Mesendoderm (in vitro differentiated cells): ENCODE measurements around the gene PTGES2.
A peak's percentile ranks its signal among the peaks of the same experiment; 100 is the strongest.

Experiments
- DNase-seq: peaks from one replicate; pipeline ENCODE4 v3.0.0; 2013
- H2AK5ac ChIP-seq: 2 replicates; pipeline ENCODE4 v1.6.1; 2013; ENCODE audit warnings: low read length, inconsistent platforms
- H2BK120ac ChIP-seq: 2 replicates; pipeline ENCODE4 v1.6.1; 2013; ENCODE audit warnings: low read depth, mild to moderate bottlenecking, low read length, moderate library complexity, mixed read lengths
- H2BK15ac ChIP-seq: replicated peaks from 2 replicates; pipeline ENCODE4 v1.6.1; 2013; ENCODE audit warnings: low read depth, mild to moderate bottlenecking, moderate library complexity
- H2BK5ac ChIP-seq: 2 replicates; pipeline ENCODE4 v1.6.1; 2013; ENCODE audit warnings: low read length, inconsistent platforms
- H3K18ac ChIP-seq: 2 replicates; pipeline ENCODE4 v1.6.1; 2013; ENCODE audit warnings: mild to moderate bottlenecking, low read length, mixed read lengths
- H3K23ac ChIP-seq: one replicate; pipeline ENCODE4 v1.6.1; 2013; ENCODE audit warnings: low read length
- H3K27ac ChIP-seq: 2 replicates; pipeline ENCODE4 v1.5.1; 2013; ENCODE audit warnings: low read depth, mild to moderate bottlenecking, inconsistent platforms, low read length, moderate library complexity
- H3K27me3 ChIP-seq: 2 replicates; pipeline ENCODE4 v1.6.1; 2013; ENCODE audit warnings: low read length, control low read depth, mild to moderate bottlenecking, inconsistent platforms; ENCODE audit not compliant: insufficient read depth, poor library complexity
- H3K36me3 ChIP-seq: 2 replicates; pipeline ENCODE4 v1.6.1; 2013; ENCODE audit warnings: low read length, inconsistent platforms; ENCODE audit not compliant: control insufficient read depth, insufficient read depth
- H3K4ac ChIP-seq: one replicate; pipeline ENCODE4 v1.6.1; 2013; ENCODE audit warnings: low read depth, mild to moderate bottlenecking, low read length, moderate library complexity
- H3K4me1 ChIP-seq: 2 replicates; pipeline ENCODE4 v1.6.1; 2013; ENCODE audit warnings: low read depth, low read length, inconsistent platforms; ENCODE audit not compliant: control insufficient read depth
- H3K4me2 ChIP-seq: 2 replicates; pipeline ENCODE4 v1.6.1; 2013; ENCODE audit warnings: low read length
- H3K4me3 ChIP-seq: 2 replicates; pipeline ENCODE4 v1.5.1; 2013; ENCODE audit warnings: mild to moderate bottlenecking, low read length
- H3K56ac ChIP-seq: one replicate; pipeline ENCODE4 v1.6.1; 2013; ENCODE audit warnings: low read length
- H3K79me1 ChIP-seq: 2 replicates; pipeline ENCODE4 v1.6.1; 2013; ENCODE audit warnings: low read length, inconsistent platforms
- H3K79me2 ChIP-seq: 2 replicates; pipeline ENCODE4 v1.6.1; 2013; ENCODE audit warnings: mild to moderate bottlenecking, low read length; ENCODE audit not compliant: control insufficient read depth, insufficient read depth
- H3K9ac ChIP-seq: 2 replicates; pipeline ENCODE4 v1.6.1; 2013; ENCODE audit warnings: low read length, inconsistent platforms
- H4K5ac ChIP-seq: one replicate; pipeline ENCODE4 v1.6.1; 2013; ENCODE audit warnings: low read length
- H4K8ac ChIP-seq: one replicate; pipeline ENCODE4 v1.6.1; 2013; ENCODE audit warnings: low read depth, mild to moderate bottlenecking, control low read depth, low read length, moderate library complexity
- WGBS: extraction: QIAGEN DNeasy Blood & Tissue Kit; methylation state at CpG from one replicate; pipeline ENCODE4 v1.1.7; 2013; ENCODE audit warnings: low lambda C conversion rate, missing lambda C conversion rate; ENCODE audit not compliant: insufficient coverage; ENCODE audit errors: extremely low coverage; 5-methylcytosine and 5-hydroxymethylcytosine counted together

The PTGES2 gene

DNA sequence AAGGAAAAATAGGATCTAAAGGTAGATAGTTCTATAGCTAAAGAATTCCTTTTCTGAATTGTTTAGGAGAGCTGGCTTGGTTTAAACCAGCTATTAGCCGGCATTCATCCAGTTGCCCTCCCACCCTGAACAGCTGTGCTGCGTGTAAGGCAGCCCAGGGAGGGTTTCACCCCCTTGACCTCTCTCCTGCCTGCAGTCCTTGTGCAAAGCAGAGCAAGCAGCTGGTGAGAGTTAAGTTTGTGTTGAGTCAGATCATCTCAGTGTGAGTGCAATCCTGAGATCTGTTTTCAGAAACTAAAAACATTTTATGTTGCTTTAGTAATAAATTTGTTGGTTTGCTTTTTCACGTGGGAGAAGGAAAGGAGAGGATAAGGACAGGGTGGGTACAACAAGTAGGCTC, 46.5 kb downstream of the PTGES2 start:
- H3K4me3 ChIP-seq = no peak overlapping the region
- no peak overlapping the region for H3K4ac ChIP-seq

DNA sequence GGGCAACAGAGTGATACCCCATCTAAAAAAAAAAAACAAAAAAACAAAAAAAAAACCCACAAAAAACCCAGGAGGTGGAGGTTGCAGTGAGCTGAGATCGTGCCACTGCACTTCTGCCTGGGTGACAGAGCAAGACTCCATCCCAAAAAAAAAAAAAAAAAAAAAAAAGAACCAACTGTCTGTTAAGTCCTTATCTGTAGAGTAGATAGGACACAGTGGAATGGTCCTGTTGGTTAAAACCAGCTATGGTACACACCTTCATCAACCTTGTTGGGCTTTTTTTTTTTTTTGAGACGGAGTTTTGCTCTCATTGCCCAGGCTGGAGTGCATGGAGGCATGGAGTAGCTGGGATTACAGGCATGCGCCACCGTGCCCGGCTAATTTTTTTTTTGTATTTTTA, 47.3 kb downstream of the PTGES2 start:
- H3K4ac ChIP-seq = no peak overlapping the region
- H3K79me1 ChIP-seq = peaks cover 5% of the 10 kb centered on the region
- H3K36me3 ChIP-seq = no peaks in the 10 kb centered on the region
- no peak overlapping the region for H3K4me2 ChIP-seq
- peaks cover 10% of the 10 kb centered on the region for H3K4me1 ChIP-seq
- no peak overlapping the region for H4K5ac ChIP-seq
- H3K27me3 ChIP-seq = no peaks in the 10 kb centered on the region
- no CpG with 5 or more reads among the region's 5 CpGs for WGBS
- H3K56ac ChIP-seq = no peak overlapping the region
- H2AK5ac ChIP-seq = no peak overlapping the region
- H2BK15ac ChIP-seq = no peak overlapping the region
- no peak overlapping the region for H2BK120ac ChIP-seq
- H2BK5ac ChIP-seq = no peak overlapping the region
- H3K79me2 ChIP-seq = peaks cover 4% of the 10 kb centered on the region
- H3K9ac ChIP-seq = no peak overlapping the region
- no peak for DNase-seq
- no peak overlapping the region for H3K4me3 ChIP-seq
- no peak overlapping the region for H4K8ac ChIP-seq
- no peak overlapping the region for H3K18ac ChIP-seq
- no peak overlapping the region for H3K23ac ChIP-seq
- H3K27ac ChIP-seq = no peak overlapping the region

More for the DNA sequence above, 46.5 kb downstream of the PTGES2 start:
- no peak for DNase-seq
- Histone ChIP-seq H3K56ac (no peak overlapping the region), H3K79me2 (peaks cover 4% of the 10 kb centered on the region), H3K23ac (no peak overlapping the region), H3K36me3 (no peaks in the 10 kb centered on the region), H3K4me2 (no peak overlapping the region), H3K18ac (no peak overlapping the region), H2BK15ac (no peak overlapping the region), H3K79me1 (peaks cover 5% of the 10 kb centered on the region), H4K5ac (no peak overlapping the region), H3K27ac (peak overlapping the region; percentile 1), H3K27me3 (no peaks in the 10 kb centered on the region), H2BK120ac (no peak overlapping the region), H3K9ac (no peak overlapping the region), H2AK5ac (no peak overlapping the region), H3K4me1 (peaks cover 10% of the 10 kb centered on the region), H4K8ac (no peak overlapping the region), H2BK5ac (no peak overlapping the region)
- no CpG with 5 or more reads among the region's 3 CpGs for WGBS

DNA sequence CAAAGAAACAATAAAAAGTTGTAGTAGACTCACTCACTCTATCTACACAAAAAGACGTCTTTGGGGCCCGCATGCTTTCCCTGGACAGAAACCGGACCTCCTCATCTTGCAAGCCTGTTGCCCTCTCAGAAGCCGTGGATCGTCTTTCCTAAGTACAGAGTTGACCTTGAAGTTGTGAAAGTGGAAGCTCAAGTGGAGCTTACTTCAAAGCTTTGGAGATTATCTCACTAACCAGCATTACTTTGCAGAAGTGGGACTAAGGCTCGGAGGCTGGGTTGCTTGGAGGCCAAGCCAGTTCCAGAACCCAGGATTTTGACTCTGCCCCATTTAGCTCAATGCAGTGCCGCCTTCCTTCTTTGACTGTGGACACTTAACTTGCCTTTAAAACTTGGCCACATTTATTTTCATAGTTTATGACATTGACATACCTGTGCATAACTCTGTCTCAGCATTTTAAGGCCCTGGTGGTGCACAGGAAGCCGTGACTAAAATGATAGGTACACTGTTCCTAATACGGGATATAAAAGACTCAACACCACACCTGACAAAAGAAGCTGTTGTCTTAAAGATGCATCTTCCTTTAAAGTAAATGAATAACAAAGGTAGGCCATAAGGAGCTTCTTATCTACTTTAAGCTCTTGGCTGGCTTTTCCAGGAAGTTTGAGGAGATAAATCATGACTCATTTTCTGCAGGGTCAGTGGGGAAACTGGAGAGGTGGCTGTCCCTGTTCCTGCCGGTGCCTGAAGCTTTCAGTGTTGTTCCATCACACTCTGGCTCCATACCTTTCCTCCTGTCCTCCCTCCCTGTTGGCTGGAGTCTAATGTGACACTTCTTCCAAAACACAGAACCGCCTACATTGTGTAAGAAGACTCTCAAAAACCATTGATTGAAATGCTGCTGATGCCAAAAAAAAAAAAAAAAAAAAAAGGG, 48.8 kb downstream of the PTGES2 start:
- peak overlapping the region; percentile 66 for H3K27ac ChIP-seq
- H3K23ac ChIP-seq = no peak overlapping the region
- no peak overlapping the region for H3K4me3 ChIP-seq
- H3K9ac ChIP-seq = no peak overlapping the region
- no peaks in the 10 kb centered on the region for H3K36me3 ChIP-seq
- H4K8ac ChIP-seq = no peak overlapping the region
- H4K5ac ChIP-seq = no peak overlapping the region
- H3K79me1 ChIP-seq = peaks cover 5% of the 10 kb centered on the region
- no peak overlapping the region for H2AK5ac ChIP-seq
- H3K27me3 ChIP-seq = no peaks in the 10 kb centered on the region
- H3K4me2 ChIP-seq = no peak overlapping the region
- H3K4ac ChIP-seq = no peak overlapping the region
- H2BK15ac ChIP-seq = no peak overlapping the region
- no CpG with 5 or more reads among the region's 11 CpGs for WGBS
- peaks cover 10% of the 10 kb centered on the region for H3K4me1 ChIP-seq
- H2BK120ac ChIP-seq = peak overlapping the region; percentile 35
- H3K79me2 ChIP-seq = peaks cover 4% of the 10 kb centered on the region
- H2BK5ac ChIP-seq = no peak overlapping the region
- peak overlapping the region; percentile 65 for H3K56ac ChIP-seq
- DNase-seq = peak; percentile 93
- H3K18ac ChIP-seq = peak overlapping the region; percentile 32

DNA sequence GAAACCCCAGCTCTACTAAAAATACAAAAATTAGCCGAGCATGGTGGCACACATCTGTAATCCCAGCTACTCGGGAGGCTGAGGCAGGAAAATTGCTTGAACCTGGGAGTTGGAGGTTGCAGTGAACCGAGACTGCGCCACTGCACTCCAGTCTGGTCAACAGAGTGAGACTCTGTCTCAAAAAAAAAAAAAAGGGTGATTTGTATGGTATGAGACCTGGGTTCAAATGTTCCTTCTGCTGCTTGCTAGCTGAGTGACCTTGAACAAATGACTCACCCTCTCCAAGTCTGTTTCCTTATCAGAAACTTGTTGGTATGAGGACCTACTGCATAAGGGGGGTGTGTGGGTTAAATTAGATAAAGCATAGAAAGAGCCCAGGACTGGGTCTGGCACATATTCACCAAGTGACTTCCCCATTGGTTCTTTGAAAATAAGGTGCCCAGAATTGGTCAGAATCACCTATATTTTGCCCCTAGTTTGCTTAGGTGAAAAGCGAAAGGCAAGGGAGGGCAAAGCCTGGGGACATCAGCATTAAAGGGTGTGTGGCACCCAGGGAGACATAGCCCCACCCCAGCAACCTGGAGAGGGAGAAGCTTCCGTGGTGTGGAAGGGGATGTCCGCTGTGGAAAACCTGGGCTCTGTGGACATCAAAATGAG, 49.6 kb downstream of the PTGES2 start:
- WGBS = no CpG with 5 or more reads among the region's 7 CpGs
- H3K4me1 ChIP-seq = peaks cover 10% of the 10 kb centered on the region
- no peak overlapping the region for H3K23ac ChIP-seq

DNA sequence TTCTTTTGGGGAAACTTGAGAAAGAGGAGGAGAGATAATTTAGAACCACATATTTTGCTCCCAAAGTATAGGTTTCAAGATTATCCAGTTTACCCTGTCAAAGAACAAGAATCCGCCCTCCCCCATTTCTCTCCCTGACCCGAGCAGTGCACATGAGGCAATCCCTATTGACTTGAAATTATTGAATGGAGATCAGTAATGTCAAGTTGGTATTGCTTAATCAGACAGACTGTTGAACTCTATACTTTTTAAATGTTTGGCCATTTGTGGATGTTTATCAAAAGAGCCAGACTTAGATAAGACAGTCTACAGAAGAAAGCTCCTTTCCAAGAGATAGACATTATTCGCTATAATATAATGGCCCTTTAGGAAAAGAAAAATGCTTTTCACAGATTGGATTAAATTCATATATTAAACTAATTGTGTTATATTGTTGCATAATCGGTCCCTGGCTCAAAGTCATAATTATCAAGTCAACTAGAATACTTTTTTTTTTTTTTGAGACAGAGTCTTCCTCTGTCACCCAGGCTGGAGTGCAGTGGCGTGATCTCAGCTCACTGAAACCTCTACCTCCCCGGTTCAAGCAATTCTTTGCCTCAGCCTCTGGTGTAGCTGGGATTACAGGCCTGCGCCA, 54.2 kb downstream of the PTGES2 start:
- peaks cover 12% of the 10 kb centered on the region for H3K4me1 ChIP-seq

More for the DNA sequence above, 49.6 kb downstream of the PTGES2 start:
- Histone ChIP-seq H2BK5ac (no peak overlapping the region), H3K4me2 (no peak overlapping the region), H4K5ac (no peak overlapping the region), H3K79me1 (peaks cover 5% of the 10 kb centered on the region), H3K27me3 (no peaks in the 10 kb centered on the region), H3K56ac (peak overlapping the region; percentile 65), H3K4ac (no peak overlapping the region), H2AK5ac (peak overlapping the region; percentile 40), H3K4me3 (no peak overlapping the region), H2BK120ac (peak overlapping the region; percentile 51), H4K8ac (no peak overlapping the region), H3K36me3 (no peaks in the 10 kb centered on the region), H3K27ac (peak overlapping the region; percentile 20), H2BK15ac (no peak overlapping the region), H3K79me2 (peaks cover 6% of the 10 kb centered on the region), H3K18ac (peak overlapping the region; percentile 32), H3K9ac (no peak overlapping the region)
- DNase-seq = no peak

More for the DNA sequence above, 54.2 kb downstream of the PTGES2 start:
- no peak overlapping the region for H3K23ac ChIP-seq
- no peak overlapping the region for H4K8ac ChIP-seq
- H3K4ac ChIP-seq = no peak overlapping the region
- no peak overlapping the region for H2BK120ac ChIP-seq
- no peak overlapping the region for H3K56ac ChIP-seq
- H3K79me2 ChIP-seq = peaks cover 23% of the 10 kb centered on the region
- no peak for DNase-seq
- no peak overlapping the region for H2BK5ac ChIP-seq
- H3K4me3 ChIP-seq = no peak overlapping the region
- no peak overlapping the region for H3K18ac ChIP-seq
- WGBS = no CpG with 5 or more reads among the region's 7 CpGs
- H3K79me1 ChIP-seq = peaks cover 14% of the 10 kb centered on the region
- H2AK5ac ChIP-seq = no peak overlapping the region
- no peaks in the 10 kb centered on the region for H3K27me3 ChIP-seq
- no peak overlapping the region for H3K4me2 ChIP-seq
- no peak overlapping the region for H3K9ac ChIP-seq
- H3K27ac ChIP-seq = no peak overlapping the region
- no peaks in the 10 kb centered on the region for H3K36me3 ChIP-seq
- H2BK15ac ChIP-seq = no peak overlapping the region
- H4K5ac ChIP-seq = no peak overlapping the region
